HFFc6 (cell line): ENCODE results near the gene MIER3. TPM values are rescaled to one million over a fixed set of nuclear protein-coding genes. Genes with fewer than 3 reads are reported as not detected.
A peak's percentile ranks its signal among the peaks of the same experiment; 100 is the strongest.

Experiments used
- DNase-seq: peaks from one replicate; pipeline ENCODE4 v3.0.0-alpha.2; 2018
- H3K27ac Mint-ChIP-seq: 2 replicates; pipeline ENCODE4 v1.8.0; 2020; ENCODE audit warnings: mild to moderate bottlenecking, mixed read lengths
- H3K27me3 Mint-ChIP-seq: 2 replicates; pipeline ENCODE4 v1.8.0; 2021; ENCODE audit warnings: mild to moderate bottlenecking, moderate library complexity, mixed read lengths; ENCODE audit not compliant: insufficient read depth
- H3K36me3 Mint-ChIP-seq: 2 replicates; pipeline ENCODE4 v1.8.0; 2021; ENCODE audit warnings: low read depth, mixed read lengths
- H3K4me1 Mint-ChIP-seq: 2 replicates; pipeline ENCODE4 v1.8.0; 2020; ENCODE audit warnings: low read depth, mixed read lengths
- H3K4me3 Mint-ChIP-seq: 2 replicates; pipeline ENCODE4 v1.8.0; 2020; ENCODE audit warnings: mild to moderate bottlenecking, moderate library complexity, mixed read lengths
- H3K9me3 Mint-ChIP-seq: 2 replicates; pipeline ENCODE4 v1.8.0; 2020; ENCODE audit warnings: mild to moderate bottlenecking, mixed read lengths
- CTCF ChIP-seq: fragments of 200-600 bp; sonication (generic); IDR thresholded peaks from 2 replicates; pipeline ENCODE4 v1.5.0; 2021; ENCODE audit warnings: antibody characterized with exemption, mild to moderate bottlenecking
- total RNA-seq, 6 experiments: library from RNA; stranded (reverse); fragmentation: NEBNext Ultra II Directional; extraction: Animal tissue kit (Norgen Biotek cat#: 25700); gene quantifications; 2 replicates in 1 of 6; 3 replicates in 5 of 6; pipeline ENCODE4 v1.2.3, GENCODE V29; 2021

The MIER3 gene
- total RNA-seq, 6 experiments from 2014 or later: 12.5 to 15.2 (median 14.5) TPM

DNA sequence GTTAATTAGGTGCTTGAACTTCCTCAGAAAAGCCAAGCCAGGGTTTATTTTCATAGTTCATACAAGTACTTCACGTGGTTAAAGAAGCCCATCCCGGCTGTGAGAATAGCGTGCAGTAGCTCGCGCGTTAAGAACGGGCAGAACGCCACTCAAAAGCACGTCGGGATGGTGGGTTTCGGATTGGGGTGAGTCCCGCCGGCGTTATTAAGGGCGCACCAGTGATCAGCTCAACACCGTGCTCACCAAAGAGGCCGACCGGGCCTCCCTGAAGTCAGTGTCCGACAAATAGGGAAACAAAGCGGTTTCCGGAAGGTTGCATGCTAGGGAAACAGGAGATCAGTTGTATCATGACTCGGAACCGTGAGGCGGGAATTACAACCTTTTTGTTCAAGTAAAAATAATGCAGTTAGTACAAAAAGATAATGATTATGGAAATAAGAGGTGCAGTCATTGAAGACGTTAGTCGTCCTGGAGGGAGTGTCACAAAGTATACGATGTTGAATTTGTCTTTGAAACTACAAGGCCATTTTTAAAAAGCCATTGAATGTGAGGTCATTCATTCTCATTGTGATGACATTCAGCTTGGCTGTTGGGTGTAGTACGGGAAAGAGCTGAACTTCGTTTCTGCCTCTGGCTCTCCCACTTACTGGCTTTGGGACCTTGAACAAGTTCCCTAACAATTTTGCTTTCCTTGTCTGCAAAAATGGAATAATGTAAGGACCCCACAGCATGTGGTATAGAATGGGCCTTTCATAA is 41.5 kb downstream of the MIER3 start:
- Mint-ChIP-seq H3K9me3 (no peaks in the 10 kb centered on the region), H3K36me3 (no peaks in the 10 kb centered on the region), H3K4me1 (peaks cover 25% of the 10 kb centered on the region), H3K27me3 (peaks cover 3% of the 10 kb centered on the region; the same call in 1 of the 2 replicates), H3K4me3 (peak overlapping the region; percentile 95), H3K27ac (peak overlapping the region; percentile 99)
- peak; percentile 25; the same call in 1 of the 2 replicates for TF ChIP-seq CTCF
- peak; percentile 43 for DNase-seq

DNA sequence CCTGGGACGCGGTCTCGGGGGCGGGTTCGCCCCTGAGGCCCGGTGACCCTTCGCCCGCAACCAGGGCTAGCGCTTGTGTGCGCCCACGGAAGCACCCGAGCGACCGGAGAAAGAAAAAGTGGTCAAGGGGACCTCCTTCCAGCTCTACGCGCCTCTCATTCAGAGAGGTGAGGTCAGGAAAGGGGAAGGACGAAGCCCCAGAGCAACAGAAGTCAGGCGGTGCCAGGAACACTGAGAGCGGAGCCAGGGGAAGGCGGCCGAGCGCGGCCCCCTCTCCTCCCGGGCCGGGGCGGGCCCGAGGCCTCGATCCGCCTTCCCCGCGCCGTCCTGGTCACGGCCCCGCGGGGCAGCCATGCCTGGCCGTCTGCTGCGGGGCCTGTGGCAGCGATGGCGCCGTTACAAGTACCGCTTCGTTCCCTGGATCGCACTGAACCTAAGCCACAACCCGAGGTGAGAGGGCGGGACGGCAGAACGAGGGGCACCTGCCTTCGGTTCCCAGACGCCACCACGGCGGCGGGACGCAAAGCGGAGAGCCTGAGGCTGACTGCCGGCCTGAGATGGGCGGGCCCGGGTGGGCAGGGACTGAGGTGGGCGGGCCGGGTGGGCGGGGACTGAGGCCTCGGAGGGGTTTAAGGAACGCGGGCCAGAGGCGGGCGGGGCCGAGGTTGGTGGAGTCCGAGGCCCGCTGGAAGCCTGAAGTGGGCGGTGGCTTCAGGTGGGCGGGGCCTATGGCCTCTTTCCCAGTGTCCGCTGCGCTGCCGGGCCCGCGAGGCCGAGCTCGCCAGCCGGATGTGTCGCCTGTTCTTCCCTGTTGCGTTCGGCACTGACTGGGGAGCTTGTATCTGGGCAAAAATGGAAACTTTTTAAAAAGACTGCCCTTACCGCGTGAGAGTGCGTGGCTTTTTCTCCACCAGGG is 42.4 kb downstream of the MIER3 start, which contains the start of gene SETD9:
Gene SETD9, plus strand, starts transcription at position 303 of the 916 bp plus-strand sequence. Its CDS starts 50 bp downstream, at position 353.
- no peaks in the 10 kb centered on the region for H3K36me3 Mint-ChIP-seq
- H3K4me1 Mint-ChIP-seq: peaks cover 25% of the 10 kb centered on the region
- TF ChIP-seq CTCF: no peak; the same call in 1 of the 2 replicates
- peak within 1 kb of the TSS; percentile 99 for H3K27ac Mint-ChIP-seq
- H3K4me3 Mint-ChIP-seq: peak within 1 kb of the TSS; percentile 95
- H3K9me3 Mint-ChIP-seq: no peaks in the 10 kb centered on the region
- peak; percentile 94 for DNase-seq
- H3K27me3 Mint-ChIP-seq: peaks cover 3% of the 10 kb centered on the region

DNA sequence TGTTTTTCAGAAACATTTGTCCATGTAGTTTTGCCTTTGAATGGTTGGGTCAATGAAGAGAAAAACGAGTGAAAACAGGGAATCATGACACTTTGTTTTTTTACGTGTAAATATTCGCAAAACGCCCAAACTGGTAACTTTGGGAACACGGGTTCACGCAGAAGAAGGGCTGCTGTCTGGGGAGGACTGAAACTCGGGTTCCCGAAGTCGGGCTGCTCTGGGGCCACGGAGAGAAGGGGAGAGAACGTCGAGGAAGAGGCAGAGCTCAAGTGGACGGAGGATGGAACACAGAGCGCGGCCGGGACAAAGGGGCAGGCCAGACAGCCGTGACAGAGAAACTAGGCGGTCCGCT is 43.0 kb downstream of the MIER3 start:
- Mint-ChIP-seq H3K27ac (peak overlapping the region; percentile 96), H3K4me3 (peak overlapping the region; percentile 95), H3K36me3 (no peaks in the 10 kb centered on the region), H3K4me1 (peaks cover 25% of the 10 kb centered on the region), H3K9me3 (peaks cover 3% of the 10 kb centered on the region; the same call in 1 of the 2 replicates), H3K27me3 (peaks cover 5% of the 10 kb centered on the region)
- DNase-seq: peak; percentile 45
- no peak for TF ChIP-seq CTCF

DNA sequence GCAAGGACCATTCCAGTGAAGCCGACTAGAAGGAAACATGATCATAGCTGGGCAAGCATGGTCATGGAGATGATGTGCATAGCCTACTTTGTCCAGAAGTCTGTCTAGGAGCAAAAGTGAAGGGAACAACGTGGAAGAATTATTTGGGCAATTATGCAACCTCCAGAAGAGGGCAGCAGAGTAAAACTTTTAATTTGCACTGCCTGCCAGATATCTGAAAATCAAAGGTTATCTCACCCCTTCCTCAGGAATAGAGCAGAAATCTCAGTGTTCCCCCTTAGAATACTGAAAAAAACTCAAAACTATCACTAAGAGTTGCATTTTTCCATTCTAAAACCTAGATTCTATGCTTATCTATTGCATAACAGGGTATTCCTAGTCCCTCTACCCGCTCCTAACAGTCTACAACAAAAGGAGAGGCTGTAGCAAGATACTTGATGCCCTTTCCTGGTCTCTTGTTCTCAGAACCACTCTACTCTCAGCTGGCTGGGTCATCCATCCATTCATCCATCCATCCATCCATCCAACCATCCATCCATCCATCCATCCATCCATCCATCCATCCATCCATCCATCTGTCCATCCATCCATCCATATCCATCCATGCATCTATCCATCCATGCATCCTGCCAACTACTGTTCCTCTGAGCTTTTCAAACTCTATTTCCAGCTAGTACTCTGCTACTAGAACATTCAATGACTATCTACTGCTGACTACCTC is 50.9 kb downstream of the MIER3 start:
- DNase-seq: peak; percentile 26
- peaks cover 3% of the 10 kb centered on the region for H3K27me3 Mint-ChIP-seq
- TF ChIP-seq CTCF: peak; percentile 86
- H3K27ac Mint-ChIP-seq: no peak overlapping the region
- no peaks in the 10 kb centered on the region for H3K4me1 Mint-ChIP-seq
- H3K36me3 Mint-ChIP-seq: no peaks in the 10 kb centered on the region
- peaks cover 4% of the 10 kb centered on the region; the same call in 1 of the 2 replicates for H3K9me3 Mint-ChIP-seq
- H3K4me3 Mint-ChIP-seq: no peak overlapping the region

DNA sequence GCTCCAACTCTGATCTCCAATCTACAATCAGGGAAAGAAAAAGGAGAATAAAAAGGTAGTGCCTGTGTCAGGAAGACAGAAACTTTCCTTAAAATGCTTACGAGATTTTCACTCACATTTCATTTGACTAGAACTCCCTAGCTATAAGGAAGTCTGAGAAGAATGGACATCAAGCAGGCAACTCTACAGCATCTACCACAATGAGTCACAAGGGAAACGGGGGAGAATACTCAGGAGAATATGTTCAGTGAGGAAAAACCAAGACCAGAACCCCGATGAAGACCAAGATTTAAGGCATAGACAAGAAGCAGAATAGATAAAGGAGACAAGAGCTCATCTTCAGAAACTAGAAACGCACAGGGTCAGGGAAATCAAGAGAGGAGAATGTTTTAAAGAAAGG is 51.5 kb downstream of the MIER3 start:
- peaks cover 4% of the 10 kb centered on the region; the same call in 1 of the 2 replicates for H3K9me3 Mint-ChIP-seq
- H3K27ac Mint-ChIP-seq: no peak overlapping the region
- H3K4me1 Mint-ChIP-seq: no peaks in the 10 kb centered on the region
- no peaks in the 10 kb centered on the region for H3K36me3 Mint-ChIP-seq
- no peak overlapping the region for H3K4me3 Mint-ChIP-seq
- DNase-seq: no peak
- peaks cover 3% of the 10 kb centered on the region for H3K27me3 Mint-ChIP-seq
- no peak for TF ChIP-seq CTCF
